DMS53 treated with DMSO at 0.1 percent for 48 hours (cell line): Measurements from ENCODE around the gene CFAP57.
"Not testable (repeated sequence)": the region's sequence is repeated elsewhere in the genome, so short reads cannot be mapped to it uniquely, and the experiment has no call there.

Experiments used
- DNase-seq: peaks from one replicate; lab custom pipeline; 2025; ENCODE audit not compliant: unreplicated experiment; lab: John Stamatoyannopoulos, UW

The CFAP57 gene

DNA sequence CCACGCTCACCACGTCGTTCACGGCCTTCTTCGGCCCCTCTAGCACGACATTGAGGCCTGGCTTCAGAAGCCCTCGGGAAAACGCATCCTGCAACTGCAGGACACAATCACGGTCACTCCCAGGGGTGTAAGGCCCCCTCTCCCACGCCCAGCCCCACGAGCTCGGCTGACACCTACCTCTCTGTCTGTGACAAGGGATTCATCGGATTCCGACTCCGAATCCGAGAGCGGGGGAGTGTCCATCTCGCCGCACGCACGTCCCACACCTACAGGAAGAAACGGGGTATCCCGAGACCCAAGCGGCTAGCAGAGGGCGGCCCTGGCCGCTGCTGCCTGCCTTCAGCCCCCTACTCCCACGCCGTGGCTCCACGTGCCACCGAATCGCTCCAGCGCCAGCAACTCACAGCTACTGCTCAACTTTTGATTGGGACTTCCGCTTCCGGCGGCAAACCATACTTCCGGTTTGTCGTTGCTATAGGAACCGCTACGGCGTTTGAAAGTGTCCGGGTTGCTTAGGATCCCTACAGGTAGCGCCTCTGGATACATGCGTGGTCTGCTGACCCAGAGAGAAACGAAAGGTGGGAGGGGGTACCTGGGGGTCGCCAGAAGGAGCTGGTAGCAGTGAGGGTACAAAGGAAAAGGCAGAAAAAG lies at the start of gene CFAP57, which contains the start of gene EBNA1BP2:
Gene CFAP57 (plus strand): TSS at position 455 of the 651 bp plus-strand sequence. CDS start 424 bp downstream, outside the sequence.
Gene EBNA1BP2 (minus strand): TSS at position 415 of the 651 bp plus-strand sequence. CDS start 172 bp downstream, at position 243.
- peak; percentile 90 for DNase-seq

DNA sequence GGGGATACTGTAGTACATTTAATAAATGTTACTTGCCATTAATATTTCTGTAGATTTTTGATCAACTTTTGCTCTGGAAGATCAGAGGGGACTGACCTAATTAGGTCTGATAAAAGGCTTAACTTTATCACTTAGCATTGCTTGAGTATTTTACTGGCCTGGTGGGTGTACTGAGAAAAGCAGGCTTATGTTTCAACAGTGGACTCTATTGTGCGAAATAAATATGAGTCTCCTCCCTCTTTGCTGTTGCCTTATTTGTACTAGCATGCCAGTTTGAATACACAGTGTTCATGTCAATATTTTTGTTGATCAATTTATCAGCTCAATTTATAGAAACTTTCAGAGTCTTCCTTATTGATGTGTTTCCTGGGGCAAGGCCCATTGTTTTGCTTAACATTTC lies 49.1 kb upstream of the CFAP57 start:
- DNase-seq: no peak

DNA sequence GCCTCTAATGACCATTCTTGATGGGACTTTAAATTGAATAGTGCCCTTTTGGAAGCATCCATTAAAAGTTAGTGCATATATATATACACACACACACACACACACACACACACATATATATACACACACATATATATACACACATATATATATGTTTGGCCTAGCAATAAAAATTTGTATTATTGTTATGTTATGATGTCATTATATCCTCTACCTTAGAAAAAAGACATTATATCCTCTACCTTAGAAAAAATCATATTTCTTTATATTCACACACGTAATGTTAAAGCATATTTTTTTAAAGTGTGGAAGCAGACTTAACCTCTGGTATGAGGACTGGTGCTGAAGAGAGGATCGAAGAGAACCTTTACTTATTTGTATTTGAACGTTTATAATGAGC lies 43.3 kb upstream of the CFAP57 start:
- DNase-seq: no peak

DNA sequence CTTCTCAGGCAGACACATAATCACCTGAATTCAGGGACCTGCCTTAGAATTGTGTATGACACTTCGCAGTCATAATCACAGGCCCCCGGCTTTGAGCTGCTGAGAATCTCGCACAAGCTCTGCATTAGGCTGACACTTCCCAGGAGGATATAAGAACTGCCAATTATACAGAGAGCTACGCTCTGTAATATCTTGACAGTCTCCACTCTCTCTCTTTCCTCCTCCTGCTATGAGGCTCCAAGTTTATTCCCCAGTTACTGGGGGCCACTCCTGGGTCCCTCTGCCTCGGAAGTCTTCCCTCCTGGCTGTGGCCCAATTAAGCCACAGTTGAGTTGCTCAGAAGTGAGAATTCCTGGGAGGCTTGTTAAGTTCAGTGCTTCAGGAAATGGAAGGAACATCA lies 42.7 kb upstream of the CFAP57 start:
- DNase-seq: no peak

DNA sequence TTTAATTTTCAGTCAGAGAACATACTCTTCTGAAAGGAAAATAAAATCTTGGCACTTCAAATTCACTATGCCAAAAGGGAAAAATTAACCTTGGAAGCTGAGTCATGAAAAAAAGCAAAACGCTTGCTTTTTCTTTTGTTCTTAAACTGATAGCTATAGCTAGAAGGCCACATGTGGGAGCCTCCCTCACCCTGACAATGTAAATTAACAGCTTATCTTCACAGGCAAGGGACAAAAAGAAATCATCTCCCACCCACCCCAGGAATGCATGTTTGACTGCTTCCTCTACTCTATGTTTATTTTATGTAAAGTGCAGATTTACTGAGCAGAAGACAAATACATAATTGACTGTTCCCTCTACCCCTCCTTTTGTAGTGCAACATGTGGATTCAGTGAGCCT lies 38.1 kb upstream of the CFAP57 start:
- DNase-seq: no peak

DNA sequence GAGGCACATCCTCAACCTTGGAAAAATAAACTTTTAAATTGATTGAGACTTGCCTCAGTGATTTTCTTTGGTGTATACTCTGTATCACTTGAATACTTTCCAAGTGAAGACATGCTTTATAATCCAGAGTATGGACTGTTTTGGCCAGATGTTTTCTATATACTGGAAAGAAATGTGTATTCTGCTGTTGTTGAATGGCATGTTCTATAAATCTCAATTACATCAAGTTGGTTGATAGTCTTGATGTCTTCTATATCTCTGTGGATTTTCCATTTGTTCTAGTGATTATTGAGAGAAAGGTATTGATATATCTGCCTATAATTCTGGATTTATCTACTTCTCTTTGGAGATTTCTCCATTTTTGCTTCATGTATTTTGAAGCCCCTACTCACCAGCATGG lies 37.5 kb upstream of the CFAP57 start:
- no peak for DNase-seq

DNA sequence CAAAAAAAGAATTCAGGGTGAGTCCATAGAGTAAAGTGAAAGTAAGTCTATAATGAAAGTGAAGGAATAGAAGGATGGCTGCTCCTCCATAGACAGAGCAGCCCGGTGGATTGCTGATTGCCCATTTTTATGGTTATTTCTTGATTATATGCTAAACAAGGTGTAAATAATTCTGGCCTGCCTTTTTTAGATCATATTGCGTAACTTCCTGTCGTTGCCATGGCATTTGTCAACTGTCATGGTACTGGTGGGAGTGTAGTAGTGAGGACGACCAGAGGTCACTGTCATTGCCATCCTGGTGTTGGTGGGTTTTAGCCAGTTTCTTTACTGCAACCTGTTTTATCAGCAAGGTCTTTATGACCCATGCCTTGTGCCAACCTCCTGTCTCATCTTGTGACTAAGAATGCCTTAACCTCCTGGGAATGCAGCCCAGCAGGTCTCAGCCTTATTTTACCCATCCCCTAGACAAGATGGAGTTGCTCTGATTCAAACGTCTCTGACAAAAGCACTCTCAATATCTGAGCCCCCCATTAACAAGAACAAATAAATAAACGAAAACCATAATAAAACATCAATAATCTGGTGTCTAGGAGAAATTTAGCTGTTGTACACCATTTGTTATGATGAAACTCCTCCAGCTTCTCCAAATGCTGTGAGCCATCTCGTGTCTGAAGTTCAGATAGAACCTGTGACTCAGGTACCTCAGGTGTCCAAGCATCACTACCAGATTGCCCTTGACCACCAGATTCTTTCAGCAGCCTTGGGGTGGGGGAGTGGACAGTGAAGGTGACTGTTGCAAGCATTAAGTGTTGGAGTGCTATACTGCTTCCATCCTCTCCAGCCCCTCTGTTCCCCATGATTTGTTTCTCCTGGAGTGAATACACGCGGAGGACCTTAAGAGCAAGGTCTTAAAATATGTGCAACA lies 36.0 kb upstream of the CFAP57 start:
- DNase-seq: no peak

DNA sequence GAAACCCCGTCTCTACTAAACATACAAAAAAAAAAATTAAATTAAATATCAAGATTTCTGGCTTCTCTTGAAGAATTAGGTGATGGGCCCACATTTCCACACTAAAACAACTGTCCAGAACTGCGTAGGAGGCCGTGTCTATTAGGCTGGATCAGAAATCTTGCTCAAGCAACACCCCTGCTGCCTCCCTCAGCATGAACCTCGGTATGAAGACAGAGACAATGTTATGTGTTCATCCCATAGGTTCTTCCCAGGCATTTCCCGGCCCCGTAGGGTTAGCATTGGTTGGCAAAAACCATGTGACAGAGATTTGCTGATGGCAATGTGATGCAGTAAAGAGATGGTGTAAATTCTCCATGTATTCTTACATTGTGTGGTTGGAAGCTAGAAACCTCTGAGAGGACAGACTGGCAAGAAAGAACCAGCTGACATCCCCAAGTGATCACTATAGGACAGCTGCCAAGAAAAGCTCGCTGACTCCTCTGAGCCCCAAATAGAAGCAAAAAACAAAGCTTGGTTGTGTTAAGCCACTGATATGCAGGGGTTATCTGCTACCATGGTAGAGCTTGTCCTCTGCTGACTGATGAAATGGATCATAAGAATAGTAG lies 34.6 kb upstream of the CFAP57 start:
- DNase-seq: no peak

DNA sequence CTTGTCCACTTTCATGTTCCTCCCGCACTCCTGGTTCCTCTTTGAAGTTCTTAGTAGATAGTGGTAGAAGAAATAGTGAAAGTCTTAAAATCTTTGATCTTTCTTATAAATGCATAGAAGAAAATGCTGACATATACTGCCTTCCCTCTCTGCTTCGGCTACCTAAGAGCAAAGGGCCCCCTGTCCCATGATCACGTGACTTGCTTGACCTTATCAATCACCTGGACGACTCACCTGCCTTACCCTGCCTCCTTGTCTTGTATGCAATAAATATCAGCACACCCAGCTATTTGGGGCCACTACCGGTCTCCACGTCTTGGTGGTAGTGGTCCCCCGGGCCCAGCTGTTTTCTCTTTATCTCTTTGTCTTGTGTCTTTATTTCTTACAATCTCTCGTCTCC lies 32.8 kb upstream of the CFAP57 start:
- not testable (repeated sequence) for DNase-seq

DNA sequence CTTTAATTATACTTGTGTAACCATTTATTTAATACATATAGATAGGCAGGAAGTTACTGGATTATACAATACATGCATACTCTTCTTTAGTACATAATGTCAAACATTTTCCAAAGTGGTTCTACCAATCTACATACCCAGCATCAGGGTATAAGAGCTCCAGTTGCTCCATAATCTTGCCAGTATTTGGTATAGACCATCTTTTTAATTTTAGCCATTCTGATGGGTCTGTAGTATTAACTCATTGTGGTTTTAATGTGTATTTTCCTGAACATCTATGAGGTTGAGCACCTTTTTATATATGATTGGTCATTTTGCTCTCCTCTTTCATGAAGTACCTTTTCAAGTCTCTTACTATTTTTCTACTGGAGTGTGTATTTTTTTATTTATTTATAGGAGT lies 32.1 kb upstream of the CFAP57 start:
- DNase-seq: no peak

DNA sequence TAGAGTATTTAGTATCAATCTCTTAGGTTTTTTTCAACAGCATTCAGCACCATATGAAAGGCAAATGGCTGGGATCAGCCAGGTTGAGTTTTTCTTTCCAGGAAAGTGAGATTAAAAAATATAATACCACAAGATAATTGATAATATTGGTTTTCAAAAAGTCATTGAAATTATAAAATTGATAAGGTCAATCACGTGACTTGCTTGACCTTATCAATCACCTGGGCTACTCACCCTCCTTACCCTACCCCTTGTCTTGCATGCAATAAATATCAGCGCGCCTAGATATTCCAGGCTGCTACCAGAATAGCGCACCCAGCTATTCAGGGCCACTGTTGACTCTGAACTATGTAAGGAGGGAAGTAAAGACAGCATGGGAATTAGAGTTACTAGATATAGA lies 31.5 kb upstream of the CFAP57 start:
- no peak for DNase-seq

DNA sequence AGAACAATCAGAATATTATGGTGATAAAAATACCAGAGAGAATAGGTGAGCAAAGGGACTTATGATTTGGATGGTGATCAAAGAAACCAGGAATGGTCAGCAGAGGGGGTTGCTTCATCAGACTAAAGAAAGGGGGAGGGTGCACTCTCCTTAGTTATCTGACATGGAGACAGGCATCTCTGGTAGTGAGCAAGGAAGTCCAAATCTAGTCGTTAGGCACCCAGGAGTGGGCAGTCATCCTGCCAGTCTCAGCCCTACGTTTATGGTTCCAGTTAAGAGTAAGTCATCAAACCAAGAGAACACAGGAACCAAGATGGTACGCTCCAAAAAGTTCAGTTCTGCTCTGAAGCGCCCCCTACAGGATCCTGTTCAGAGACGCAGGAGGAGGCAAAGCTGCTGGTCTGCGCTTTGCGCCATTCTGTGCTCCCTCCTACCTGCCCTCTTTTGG lies 28.7 kb upstream of the CFAP57 start:
- no peak for DNase-seq

DNA sequence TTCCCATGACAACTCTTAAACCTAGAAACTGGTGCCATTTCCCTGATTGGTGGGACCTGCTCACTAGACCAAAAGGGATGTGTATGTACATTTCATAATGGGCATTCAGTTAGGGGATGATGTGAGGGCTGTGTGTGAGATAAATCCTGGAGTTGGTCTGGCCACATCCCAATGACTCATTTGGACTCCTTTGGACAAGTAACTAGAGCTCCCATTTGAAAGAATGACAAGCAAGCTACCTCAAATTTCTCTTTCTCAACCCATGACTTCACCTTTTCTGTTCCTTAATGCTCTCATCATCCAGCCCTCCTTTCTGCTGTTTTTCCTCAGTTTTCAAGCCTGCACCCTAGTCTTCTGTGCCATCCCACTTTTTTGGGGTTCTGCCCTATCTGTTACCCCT lies 27.9 kb upstream of the CFAP57 start:
- no peak for DNase-seq

DNA sequence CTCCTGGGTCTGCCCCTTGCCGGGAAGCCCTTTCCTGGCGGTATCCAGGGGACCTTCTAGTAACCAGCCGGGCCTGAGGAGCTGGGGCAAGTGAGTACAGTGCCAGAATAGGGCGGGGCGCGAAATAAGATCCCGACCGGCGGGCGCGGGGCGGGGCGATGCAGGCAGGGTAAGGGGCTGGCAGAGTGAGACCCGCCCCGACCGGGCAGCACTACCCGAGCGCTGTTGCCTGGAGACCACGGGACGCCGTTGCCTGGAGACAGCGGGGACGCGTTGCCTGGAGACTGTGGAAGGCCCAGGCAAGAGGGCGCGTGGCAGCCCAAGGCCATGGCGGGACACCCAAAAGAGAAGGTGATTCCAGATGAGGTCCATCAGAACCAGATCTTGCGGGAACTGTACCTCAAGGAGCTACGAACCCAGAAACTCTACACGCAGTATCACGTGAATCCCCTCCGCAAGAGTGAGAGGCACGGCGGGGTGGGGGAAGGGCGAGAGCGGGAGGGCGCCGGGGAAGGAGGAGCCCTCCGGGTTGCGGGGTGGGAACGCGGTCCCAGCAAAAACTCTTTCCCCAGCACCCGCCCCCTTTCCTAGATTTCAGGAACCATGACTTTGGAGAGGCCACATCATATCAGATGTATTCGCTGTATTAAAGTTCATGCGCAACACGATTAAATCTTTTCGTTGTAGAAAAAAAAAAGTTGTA lies 24.4 kb upstream of the CFAP57 start:
- DNase-seq: peak; percentile 79

DNA sequence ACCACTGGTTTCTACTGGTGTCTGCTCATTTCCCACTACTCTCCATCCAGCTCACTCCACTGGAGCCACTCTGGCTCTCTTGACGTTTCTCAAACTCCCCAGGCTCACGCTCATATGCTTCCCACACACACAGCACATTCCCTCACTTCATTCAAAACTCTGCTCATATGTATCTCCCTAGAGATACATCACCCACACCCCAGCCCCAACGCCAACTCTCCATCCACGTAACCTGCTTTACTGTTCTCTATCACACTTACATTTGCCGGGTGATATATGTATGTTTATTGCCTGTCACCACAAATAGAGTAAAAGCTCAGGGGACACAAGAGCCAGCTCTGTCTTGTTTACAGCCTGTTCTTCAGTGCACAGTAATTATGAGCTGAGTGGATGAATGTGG lies 22.2 kb upstream of the CFAP57 start:
- no peak for DNase-seq

DNA sequence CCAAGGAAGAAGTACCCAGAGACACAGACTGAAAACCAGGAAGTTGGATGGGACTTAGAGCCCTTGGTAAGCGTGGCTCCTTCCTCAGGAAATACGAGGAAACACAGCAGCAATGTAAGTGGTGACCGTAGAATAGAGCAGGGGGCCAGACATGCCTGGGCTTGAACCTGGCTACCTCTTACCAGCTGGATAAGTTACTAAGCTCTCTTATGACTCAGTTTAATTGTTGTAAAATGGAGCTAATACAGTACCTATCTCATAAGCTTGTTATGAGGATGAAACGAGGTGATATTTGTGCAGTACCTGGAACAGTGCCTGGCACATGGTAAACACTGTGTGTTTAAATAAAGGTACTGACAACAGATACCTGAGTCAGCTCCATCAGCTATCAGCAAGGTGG lies 19.3 kb upstream of the CFAP57 start:
- no peak for DNase-seq

DNA sequence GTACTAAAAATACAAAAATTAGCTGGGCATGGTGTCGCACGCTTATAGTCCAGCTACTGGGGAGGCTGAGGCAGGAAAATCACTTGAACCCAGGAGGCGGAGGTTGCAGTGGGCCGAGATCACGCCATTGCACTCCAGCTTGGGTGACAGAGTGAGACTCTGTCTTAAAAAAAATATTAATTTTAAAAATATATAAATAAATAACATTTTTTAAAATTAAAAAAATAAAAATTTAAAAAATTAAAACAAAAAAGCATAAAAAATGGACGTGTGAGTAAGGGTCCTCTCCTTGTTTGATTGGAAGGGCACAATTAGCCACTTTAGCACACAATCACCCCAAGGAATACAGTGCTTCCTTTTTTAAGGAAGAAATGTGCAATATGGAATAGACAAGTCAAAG lies 18.7 kb upstream of the CFAP57 start:
- DNase-seq: no peak

DNA sequence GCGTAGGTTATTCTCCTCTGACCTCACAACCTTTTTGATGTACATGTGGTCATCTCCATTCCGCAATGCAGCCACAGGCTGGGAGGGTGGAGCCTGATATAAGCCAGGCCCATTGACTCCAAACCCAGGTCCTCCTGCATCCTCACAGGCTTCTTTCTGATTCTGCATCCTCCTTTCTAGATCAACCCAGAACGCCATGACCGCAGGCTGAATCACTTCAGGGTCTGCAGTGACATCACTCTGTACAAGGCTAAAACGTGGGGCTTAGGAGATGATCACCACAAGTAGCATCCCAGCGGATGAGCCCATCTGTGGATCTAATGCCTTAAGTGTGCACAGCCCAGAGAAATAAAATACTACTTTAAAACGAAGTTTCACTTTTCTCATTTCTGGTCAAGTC lies 16.1 kb upstream of the CFAP57 start:
- no peak for DNase-seq

DNA sequence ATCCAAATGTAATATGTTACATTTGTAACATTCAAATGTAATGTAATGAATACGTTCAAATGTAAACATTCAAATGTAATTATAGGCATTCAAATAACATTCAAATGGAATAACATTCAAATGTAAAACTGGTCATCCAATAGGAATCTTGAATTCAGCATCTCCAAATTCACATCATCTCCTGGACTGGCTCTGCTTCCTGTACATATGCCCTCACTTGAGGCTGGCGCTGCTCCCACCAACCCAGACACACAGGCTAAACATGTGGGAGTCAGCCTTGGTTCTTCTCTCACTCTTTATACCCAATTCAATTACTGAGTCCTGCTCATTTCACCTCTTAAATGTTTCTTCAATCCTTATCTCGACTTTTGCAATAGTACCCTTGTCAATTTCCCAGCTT lies 7.0 kb upstream of the CFAP57 start:
- DNase-seq: no peak

DNA sequence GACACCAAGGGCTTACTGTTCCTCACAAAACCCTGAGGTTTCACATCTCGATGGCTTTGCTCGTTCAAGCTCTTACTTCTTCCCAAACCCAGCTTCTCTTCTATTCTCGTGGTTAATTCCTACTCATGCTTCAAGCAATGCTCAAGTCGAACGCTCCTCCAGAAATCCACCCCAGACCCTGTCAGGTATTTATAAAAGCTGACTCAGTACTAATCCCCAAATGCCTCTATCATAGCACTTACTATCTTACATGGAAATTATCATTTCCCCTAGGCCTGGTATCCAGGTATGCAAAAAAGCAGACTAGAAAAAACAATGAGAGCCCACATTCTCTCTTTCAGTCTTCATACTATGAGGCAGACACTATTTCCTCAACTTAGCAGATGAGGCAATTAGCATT lies 6.4 kb upstream of the CFAP57 start:
- no peak for DNase-seq

DNA sequence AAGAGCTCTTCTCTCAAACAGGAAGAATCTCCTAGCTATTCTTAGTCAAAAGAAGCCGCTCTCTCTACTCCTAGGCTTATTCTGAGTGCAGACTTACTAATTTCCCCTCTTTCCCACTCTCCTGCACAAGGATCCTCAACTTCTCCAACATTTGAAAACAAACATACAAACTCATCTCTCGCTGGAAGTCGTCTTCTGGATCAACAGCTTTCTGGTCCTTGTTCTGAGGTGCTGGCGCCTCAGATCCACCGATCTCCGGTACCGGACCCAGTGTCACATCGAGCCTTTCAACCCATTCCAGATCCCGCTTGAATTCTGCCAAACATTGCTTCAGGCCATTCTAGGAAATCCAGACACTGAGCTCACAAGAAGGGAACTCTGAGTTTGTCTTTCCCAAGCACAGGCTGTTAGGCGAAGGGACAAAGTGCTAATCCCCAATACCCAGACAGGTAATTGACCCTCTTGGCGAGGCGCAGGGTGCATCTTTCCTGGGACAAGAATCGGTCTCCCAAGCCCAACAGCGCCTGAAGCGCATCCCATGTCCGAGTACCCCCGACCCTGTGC lies 736 bp upstream of the CFAP57 start:
- no peak for DNase-seq
